H1 (cell line): ENCODE results near the gene PRKCH. TPM values are rescaled to one million over a fixed set of nuclear protein-coding genes. Genes with fewer than 3 reads are reported as not detected.

ENCODE experiments used
- CTCF ChIA-PET: fragments of 300-600 bp; sonication (Branson Sonifier 250); formaldehyde crosslinking; loops from one replicate; lab custom pipeline; 2021; ENCODE audit not compliant: partially characterized antibody; lab: Charles Lee
- POLR2A ChIA-PET: fragments of 300-600 bp; sonication (Branson Sonifier 250); formaldehyde crosslinking; loops from one replicate; lab custom pipeline; 2021; ENCODE audit warnings: inconsistent platforms; ENCODE audit not compliant: partially characterized antibody; lab: Charles Lee
- DNase-seq, 2 experiments: peaks; one replicate each; pipeline versions ENCODE4 v3.0.0 to v3.0.0-alpha.2; 2010 to 2022; ENCODE audit warnings: low spot score in 2 of 2, low read depth in 1 of 2, mixed read lengths in 1 of 2
- FAIRE-seq: peaks from 2 replicates; lab custom pipeline; 2011; peaks lifted over from hg19 to GRCh38; lab: Jason Lieb, UNC
- H2AFZ ChIP-seq: 2 replicates; pipeline ENCODE4 v1.8.1; 2012; ENCODE audit warnings: low read length, inconsistent platforms
- H2AK5ac ChIP-seq: 2 replicates; pipeline ENCODE4 v1.6.1; 2013; ENCODE audit warnings: low read depth, low read length
- H2BK120ac ChIP-seq: replicated peaks from 2 replicates; pipeline ENCODE3; 2013; ENCODE audit warnings: low read depth, low read length, inconsistent platforms
- H2BK12ac ChIP-seq: 2 replicates; pipeline ENCODE4 v1.6.1; 2013; ENCODE audit warnings: low read depth, low read length
- H2BK15ac ChIP-seq: 2 replicates; pipeline ENCODE4 v1.6.1; 2013; ENCODE audit warnings: low read length
- H2BK20ac ChIP-seq: 2 replicates; pipeline ENCODE4 v1.6.1; 2013; ENCODE audit warnings: low read length
- H2BK5ac ChIP-seq: 2 replicates; pipeline ENCODE4 v1.6.1; 2013; ENCODE audit warnings: low read depth, low read length
- H3K14ac ChIP-seq: 2 replicates; pipeline ENCODE4 v1.6.1; 2013; ENCODE audit warnings: inconsistent platforms; ENCODE audit not compliant: insufficient read length
- H3K18ac ChIP-seq: 2 replicates; pipeline ENCODE4 v1.6.1; 2013; ENCODE audit warnings: low read length; ENCODE audit errors: extremely low read depth
- H3K23ac ChIP-seq: 2 replicates; pipeline ENCODE4 v1.6.1; 2013; ENCODE audit warnings: inconsistent platforms; ENCODE audit not compliant: insufficient read length
- H3K23me2 ChIP-seq: 2 replicates; pipeline ENCODE4 v1.6.1; 2013; ENCODE audit warnings: low read depth, low read length
- H3K27ac ChIP-seq: 2 replicates; pipeline ENCODE4 v1.6.1; 2011; ENCODE audit warnings: low read depth, low read length, inconsistent platforms
- H3K27me3 ChIP-seq, 4 experiments: replicated peaks in 1 of 4; 1 replicate in 1 of 4; 2 replicates in 3 of 4; pipeline versions ENCODE4 v1.6.1 to v1.8.1; 2011 to 2013; ENCODE audit warnings: low read length in 3 of 4, mild to moderate bottlenecking in 3 of 4, inconsistent platforms in 2 of 4, mixed read lengths in 2 of 4, moderate library complexity in 1 of 4; ENCODE audit not compliant: control insufficient read depth in 3 of 4, insufficient read depth in 3 of 4; ENCODE audit errors: extremely low read depth in 1 of 4
- H3K36me3 ChIP-seq, 4 experiments: 2 replicates each; pipeline versions ENCODE4 v1.6.1 to v1.8.1; 2011 to 2013; ENCODE audit warnings: mild to moderate bottlenecking in 4 of 4, low read length in 3 of 4, moderate library complexity in 2 of 4, control low read depth in 1 of 4, inconsistent platforms in 1 of 4; ENCODE audit not compliant: insufficient read depth in 4 of 4, control insufficient read depth in 2 of 4
- H3K4ac ChIP-seq: replicated peaks from 2 replicates; pipeline ENCODE3; 2013; ENCODE audit warnings: low read length, low read depth, mixed read lengths, inconsistent platforms; ENCODE audit not compliant: insufficient read length
- H3K4me1 ChIP-seq, 4 experiments: replicated peaks in 1 of 4; 1 replicate in 1 of 4; 2 replicates in 3 of 4; pipeline versions ENCODE4 v1.6.1 to v1.8.1; 2011 to 2013; ENCODE audit warnings: low read length in 3 of 4, inconsistent platforms in 2 of 4, mixed read lengths in 1 of 4; ENCODE audit not compliant: insufficient read depth in 4 of 4, control insufficient read depth in 3 of 4
- H3K4me2 ChIP-seq, 2 experiments: 2 replicates each; pipeline versions ENCODE4 v1.6.1 to v1.8.1; 2011 to 2013; ENCODE audit warnings: low read depth in 2 of 2, low read length in 2 of 2, control low read depth in 1 of 2, inconsistent platforms in 1 of 2, mild to moderate bottlenecking in 1 of 2; ENCODE audit not compliant: insufficient read depth in 1 of 2
- H3K4me3 ChIP-seq, 4 experiments: fragments of 200-600, 300-600 bp in 1 of 4; sonication (generic), shearing (Covaris generic), sonication (Bioruptor Twin) in 1 of 4; 2 replicates each; pipeline versions ENCODE4 v1.5.1 to v1.8.1; 2011 to 2016; ENCODE audit warnings: low read length in 4 of 4, low read depth in 3 of 4, control low read depth in 2 of 4, inconsistent platforms in 2 of 4, mild to moderate bottlenecking in 2 of 4, mixed read lengths in 1 of 4, moderate library complexity in 1 of 4; ENCODE audit not compliant: insufficient read depth in 2 of 4; ENCODE audit errors: extremely low read depth in 1 of 4
- H3K56ac ChIP-seq: replicated peaks from 2 replicates; pipeline ENCODE3; 2013; ENCODE audit warnings: low read depth, mild to moderate bottlenecking, mixed read lengths, low read length, inconsistent platforms; ENCODE audit not compliant: insufficient read length
- H3K79me1 ChIP-seq: 2 replicates; pipeline ENCODE4 v1.6.1; 2013; ENCODE audit warnings: low read depth, low read length, control low read depth
- H3K79me2 ChIP-seq, 2 experiments: 2 replicates each; pipeline versions ENCODE4 v1.6.1 to v1.8.1; 2012 to 2013; ENCODE audit warnings: low read length in 2 of 2, mild to moderate bottlenecking in 2 of 2, inconsistent platforms in 1 of 2; ENCODE audit not compliant: insufficient read depth in 2 of 2, control insufficient read depth in 1 of 2
- H3K9ac ChIP-seq, 4 experiments: replicated peaks in 1 of 4; 1 replicate in 1 of 4; 2 replicates in 3 of 4; pipeline versions ENCODE4 v1.6.1 to v1.8.1; 2011 to 2013; ENCODE audit warnings: low read depth in 3 of 4, low read length in 3 of 4, control low read depth in 2 of 4, mild to moderate bottlenecking in 2 of 4, moderate library complexity in 2 of 4, inconsistent platforms in 1 of 4; ENCODE audit errors: extremely low read depth in 1 of 4
- H3K9me3 ChIP-seq, 2 experiments: 2 replicates each; pipeline versions ENCODE4 v1.6.1 to v1.8.1; 2012 to 2013; ENCODE audit warnings: mild to moderate bottlenecking in 2 of 2, moderate library complexity in 2 of 2, control low read depth in 1 of 2, inconsistent platforms in 1 of 2, low read depth in 1 of 2, low read length in 1 of 2, mixed read lengths in 1 of 2; ENCODE audit not compliant: insufficient read depth in 2 of 2
- H4K20me1 ChIP-seq, 2 experiments: replicated peaks in 1 of 2; 2 replicates each; pipeline versions ENCODE3 to v1.8.1; 2011 to 2013; ENCODE audit warnings: inconsistent platforms in 2 of 2, low read length in 2 of 2, mild to moderate bottlenecking in 1 of 2; ENCODE audit not compliant: insufficient read depth in 2 of 2, control insufficient read depth in 1 of 2
- H4K5ac ChIP-seq: 2 replicates; pipeline ENCODE4 v1.6.1; 2013; ENCODE audit warnings: low read length, low read depth, mixed read lengths, inconsistent platforms; ENCODE audit not compliant: insufficient read length
- H4K8ac ChIP-seq: 2 replicates; pipeline ENCODE4 v1.8.0; 2013; ENCODE audit warnings: mild to moderate bottlenecking, moderate library complexity, low read length, inconsistent platforms; ENCODE audit not compliant: insufficient read depth; ENCODE audit errors: extremely low read depth
- H4K91ac ChIP-seq: replicated peaks from 2 replicates; pipeline ENCODE3; 2013; ENCODE audit warnings: low read length, mixed read lengths, inconsistent platforms; ENCODE audit not compliant: insufficient read length
- BCL11A ChIP-seq, 2 experiments: IDR thresholded peaks; one replicate each; pipeline ENCODE4 v1.6.1; 2011; ENCODE audit warnings: low read depth in 2 of 2, low read length in 2 of 2, mild to moderate bottlenecking in 2 of 2
- CBX5 ChIP-seq: fragments of 300-800, 300-1000 bp; sonication (generic); IDR thresholded peaks from 2 replicates; pipeline ENCODE4 v1.7.1; 2016; ENCODE audit warnings: antibody characterized with exemption, low read length, low read depth
- E2F6 ChIP-seq: IDR thresholded peaks from 2 replicates; pipeline ENCODE4 v1.6.1; 2012; ENCODE audit warnings: inconsistent platforms
- GTF2F1 ChIP-seq: IDR thresholded peaks from 2 replicates; pipeline ENCODE4 v1.6.1; 2012; ENCODE audit warnings: low read depth, low read length, improper control_type of control experiment, borderline replicate concordance
- KDM1A ChIP-seq: fragments of 200-600, 300-600 bp; sonication (generic); IDR thresholded peaks from 2 replicates; pipeline ENCODE4 v1.7.1; 2016; ENCODE audit warnings: mild to moderate bottlenecking, low read length, borderline replicate concordance
- MAFK ChIP-seq: IDR thresholded peaks from 2 replicates; pipeline ENCODE4 v1.6.1; 2012; ENCODE audit warnings: low read depth, mild to moderate bottlenecking, improper control_type of control experiment, low read length
- RFX5 ChIP-seq: IDR thresholded peaks from 2 replicates; pipeline ENCODE4 v1.6.1; 2011; ENCODE audit warnings: low read depth, low read length, improper control_type of control experiment, borderline replicate concordance
- TEAD4 ChIP-seq: IDR thresholded peaks from 2 replicates; pipeline ENCODE4 v1.6.1; 2012; ENCODE audit warnings: low read depth, low read length, inconsistent platforms, mixed read lengths
- USF2 ChIP-seq: IDR thresholded peaks from 2 replicates; pipeline ENCODE4 v1.6.1; 2011; ENCODE audit warnings: low read length, improper control_type of control experiment
- YY1 ChIP-seq: IDR thresholded peaks from 2 replicates; pipeline ENCODE4 v1.6.1; 2011; ENCODE audit warnings: low read depth, mild to moderate bottlenecking, low read length
- WGBS, 2 experiments: shearing (Covaris generic) in 1 of 2; methylation state at CpG; one replicate each; pipeline versions ENCODE4 v1.1.6 to v1.1.7; 2013 to 2015; ENCODE audit warnings: low lambda C conversion rate in 2 of 2, mixed read lengths in 2 of 2, inconsistent platforms in 1 of 2, low coverage in 1 of 2, missing lambda C conversion rate in 1 of 2; ENCODE audit not compliant: insufficient replicate concordance in 2 of 2, insufficient coverage in 1 of 2, insufficient read length in 1 of 2; ENCODE audit errors: extremely low coverage in 1 of 2, missing lambda C conversion rate in 1 of 2; 5-methylcytosine and 5-hydroxymethylcytosine counted together
- polyA plus RNA-seq, 7 experiments: library from polyadenylated mRNA; depleted of rRNA in 3 of 7; stranded (reverse) in 5 of 7; unstranded in 2 of 7; fragments of >200 nt in 5 of 7; fragments of 200-250 nt in 2 of 7; gene quantifications; 1 replicate in 5 of 7; 2 replicates in 1 of 7; 4 replicates in 1 of 7; pipeline versions ENCODE4 v1.2.1 to v1.2.3, GENCODE V29; 2011 to 2013; ENCODE audit warnings: missing spikeins in 2 of 7, mixed read lengths in 2 of 7
- total RNA-seq: library from RNA; stranded (reverse); fragmentation: NEBNext Ultra II Directional; extraction: Animal tissue kit (Norgen Biotek cat#: 25700); gene quantifications from 2 replicates; pipeline ENCODE4 v1.2.1, GENCODE V29; 2021
- TF ChIP-seq, protein P1 (sequence below): IDR thresholded peaks from 2 replicates; pipeline ENCODE4 v1.6.1; 2012; ENCODE audit warnings: low read length, inconsistent platforms

The PRKCH gene
- total and polyA plus RNA-seq, 2 of the 8 experiments (the other 6 are each of a cell fraction or from before 2014, with no cell fraction given), result 6.4 to 7.0 TPM

- Histone ChIP-seq H2AFZ (no peak overlapping the region), H3K14ac (no peak overlapping the region), H2BK12ac (no peak overlapping the region), H2BK20ac (no peak overlapping the region), H4K8ac (no peak overlapping the region), H3K27me3 (no peaks in the 10 kb centered on the region), H3K4me1 (peaks cover 0 to 3% (median 0%) of the 10 kb centered on the region in 4 experiments; a peak in 1 of 7 replicates), H4K91ac (no peak overlapping the region), H3K79me2 (no peaks in the 10 kb centered on the region), H3K79me1 (no peaks in the 10 kb centered on the region), H3K4ac (no peak overlapping the region), H2BK120ac (no peak overlapping the region), H4K20me1 (no peaks in the 10 kb centered on the region), H3K56ac (no peak overlapping the region), H3K18ac (no peak overlapping the region), H2AK5ac (no peak overlapping the region), H2BK5ac (no peak overlapping the region), H3K4me3 (no peak overlapping the region), H3K23ac (no peak overlapping the region), H4K5ac (no peak overlapping the region), H2BK15ac (no peak overlapping the region), H3K9ac (no peak overlapping the region), H3K36me3 (no peaks in the 10 kb centered on the region), H3K27ac (no peak overlapping the region), H3K9me3 (no peaks in the 10 kb centered on the region), H3K23me2 (no peaks in the 10 kb centered on the region; the same call in 1 of the 2 replicates), H3K4me2 (no peak overlapping the region)
- CTCF ChIA-PET, result interaction anchor here (2.5 kb wide), 1 partner anchor 10 kb away, joined by 7 read pairs; no protein-coding TSS in a partner anchor
- FAIRE-seq (no peak), DNase-seq (no peak)
- WGBS, 2 experiments, result 96% methylated on average over 1 of the region's 1 CpG; no CpG with 5 or more reads in 1 of the 2 experiments
- POLR2A ChIA-PET, result no interaction called here
- no peak for TF ChIP-seq E2F6
- TF ChIP-seq GTF2F1, result no peak
- TF ChIP-seq, protein P1, sequence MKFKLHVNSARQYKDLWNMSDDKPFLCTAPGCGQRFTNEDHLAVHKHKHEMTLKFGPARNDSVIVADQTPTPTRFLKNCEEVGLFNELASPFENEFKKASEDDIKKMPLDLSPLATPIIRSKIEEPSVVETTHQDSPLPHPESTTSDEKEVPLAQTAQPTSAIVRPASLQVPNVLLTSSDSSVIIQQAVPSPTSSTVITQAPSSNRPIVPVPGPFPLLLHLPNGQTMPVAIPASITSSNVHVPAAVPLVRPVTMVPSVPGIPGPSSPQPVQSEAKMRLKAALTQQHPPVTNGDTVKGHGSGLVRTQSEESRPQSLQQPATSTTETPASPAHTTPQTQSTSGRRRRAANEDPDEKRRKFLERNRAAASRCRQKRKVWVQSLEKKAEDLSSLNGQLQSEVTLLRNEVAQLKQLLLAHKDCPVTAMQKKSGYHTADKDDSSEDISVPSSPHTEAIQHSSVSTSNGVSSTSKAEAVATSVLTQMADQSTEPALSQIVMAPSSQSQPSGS, result no peak
- no peak for TF ChIP-seq MAFK
- TF ChIP-seq USF2, result no peak
- no peak for TF ChIP-seq CBX5
- TF ChIP-seq BCL11A (IDR thresholded peaks at IDR 0.05; ENCODE audit: low read depth in 2 of 2, low read length in 2 of 2), result no peak
- no peak for TF ChIP-seq TEAD4
- TF ChIP-seq KDM1A, result no peak
- TF ChIP-seq RFX5, result no peak
- TF ChIP-seq YY1, result no peak
Measured at GRCh38 chr14:61520576-61520975, 199.2 kb downstream of the PRKCH start.
